Upper lobe of right lung (tissue), 1 donor: ENCODE results near the gene RAF1. TPM values are rescaled to one million over a fixed set of nuclear protein-coding genes. Genes with fewer than 3 reads are reported as not detected.
"Not testable (repeated sequence)": the region's sequence is repeated elsewhere in the genome, so short reads cannot be mapped to it uniquely, and the experiment has no call there.

Experiments
- ATAC-seq: fragments of 200-7000 bp; cut with Tn5 transposase; one replicate; pipeline ENCODE4 v1.9.1; 2020; ENCODE audit warnings: mild to moderate bottlenecking, moderate library complexity
- DNase-seq: peaks from one replicate; pipeline ENCODE4 v3.0.0-alpha.2; 2020
- H3K27ac ChIP-seq: fragments of 200-600 bp; one replicate; pipeline ENCODE4 v1.8.0; 2022
- H3K27me3 ChIP-seq: fragments of 200-600 bp; one replicate; pipeline ENCODE4 v1.8.0; 2022; ENCODE audit warnings: mild to moderate bottlenecking
- H3K36me3 ChIP-seq: fragments of 200-600 bp; one replicate; pipeline ENCODE4 v1.8.0; 2022
- H3K4me1 ChIP-seq: fragments of 200-600 bp; one replicate; pipeline ENCODE4 v1.8.0; 2022
- H3K4me3 ChIP-seq: fragments of 200-600 bp; one replicate; pipeline ENCODE4 v1.8.0; 2022; ENCODE audit warnings: mild to moderate bottlenecking
- H3K9me3 ChIP-seq: fragments of 200-600 bp; one replicate; pipeline ENCODE4 v1.8.0; 2022
- CTCF ChIP-seq: fragments of 200-600 bp; IDR thresholded peaks from one replicate; pipeline ENCODE4 v1.8.0; 2022; ENCODE audit warnings: antibody characterized with exemption
- intact Hi-C: fragments of 100-400 bp; cut with DNase I; formaldehyde crosslinking; loops from one replicate; pipeline ENCODE4 v1.11.0; 2022
- total RNA-seq: library from RNA; stranded (reverse); fragmentation: NEBNext Ultra II Directional; extraction: Animal tissue kit (Norgen Biotek cat#: 25700); gene quantifications from one replicate; pipeline ENCODE4 v1.2.1, GENCODE V29; 2021
- donor health status: DM: no; HTN: yes; CAD: no; lungs with severe emphysema.

The RAF1 gene
- total RNA-seq, 1 donor from 2014 or later: 91.6 TPM

GRCh38 chr3:12643010-12643380, 20.9 kb downstream of the RAF1 start:
- DNase-seq (no peak), ATAC-seq (no peak)
- intact Hi-C loops: no loop called here
- Histone ChIP-seq H3K4me1 (peaks cover 35% of the 10 kb centered on the region), H3K27me3 (no peaks in the 10 kb centered on the region), H3K4me3 (no peak overlapping the region), H3K9me3 (no peaks in the 10 kb centered on the region), H3K27ac (no peak overlapping the region), H3K36me3 (no peaks in the 10 kb centered on the region)
- no peak for TF ChIP-seq CTCF

GRCh38 chr3:12640853-12641252, 23.1 kb downstream of the RAF1 start:
- H3K27me3 ChIP-seq, H3K9me3 ChIP-seq, H3K4me3 ChIP-seq, ATAC-seq, DNase-seq, H3K27ac ChIP-seq, intact Hi-C loops, H3K36me3 ChIP-seq: not testable (repeated sequence)
- peaks cover 24% of the 10 kb centered on the region for H3K4me1 ChIP-seq

- DNase-seq: no peak
- Histone ChIP-seq H3K4me1 (peaks cover 8% of the 10 kb centered on the region), H3K27ac (no peak overlapping the region), H3K27me3 (no peaks in the 10 kb centered on the region), H3K36me3 (peaks cover 7% of the 10 kb centered on the region), H3K9me3 (no peaks in the 10 kb centered on the region), H3K4me3 (no peak overlapping the region)
- no peak for ATAC-seq
- TF ChIP-seq CTCF: no peak
- intact Hi-C loops: no loop called here
Measured at GRCh38 chr3:12638105-12638504, 25.8 kb downstream of the RAF1 start.

GRCh38 chr3:12633108-12633507, 30.8 kb downstream of the RAF1 start:
- Histone ChIP-seq H3K27me3 (no peaks in the 10 kb centered on the region), H3K9me3 (no peaks in the 10 kb centered on the region), H3K4me3 (no peak overlapping the region), H3K27ac (no peak overlapping the region), H3K4me1 (peaks cover 28% of the 10 kb centered on the region), H3K36me3 (peaks cover 7% of the 10 kb centered on the region)
- intact Hi-C loops: no loop called here
- DNase-seq (no peak), ATAC-seq (no peak)
- no peak for TF ChIP-seq CTCF

- Histone ChIP-seq H3K4me1 (peaks cover 28% of the 10 kb centered on the region), H3K9me3 (no peaks in the 10 kb centered on the region), H3K4me3 (no peak overlapping the region), H3K27me3 (no peaks in the 10 kb centered on the region), H3K36me3 (peaks cover 7% of the 10 kb centered on the region), H3K27ac (no peak overlapping the region)
- intact Hi-C loops: no loop called here
- no peak for TF ChIP-seq CTCF
- ATAC-seq (no peak), DNase-seq (no peak)
Measured at GRCh38 chr3:12632523-12632922, 31.4 kb downstream of the RAF1 start.

GRCh38 chr3:12630843-12631242, 33.1 kb downstream of the RAF1 start:
- H3K27me3 ChIP-seq, DNase-seq, H3K27ac ChIP-seq, H3K9me3 ChIP-seq, ATAC-seq, H3K4me3 ChIP-seq, H3K36me3 ChIP-seq, intact Hi-C loops: not testable (repeated sequence)
- H3K4me1 ChIP-seq: peaks cover 43% of the 10 kb centered on the region

- no peak for TF ChIP-seq CTCF
- Histone ChIP-seq H3K27ac (no peak overlapping the region), H3K9me3 (no peaks in the 10 kb centered on the region), H3K36me3 (no peaks in the 10 kb centered on the region), H3K4me1 (peaks cover 49% of the 10 kb centered on the region), H3K4me3 (no peak overlapping the region), H3K27me3 (no peaks in the 10 kb centered on the region)
- no peak for ATAC-seq
- no peak for DNase-seq
- intact Hi-C loops: no loop called here
Measured at GRCh38 chr3:12630292-12630691, 33.6 kb downstream of the RAF1 start.
